Endothelial cell (in vitro differentiated cells): ENCODE results near the gene FGF4. TPM values are rescaled to one million over a fixed set of nuclear protein-coding genes. Genes with fewer than 3 reads are reported as not detected.

ENCODE experiments used
- DNase-seq: peaks from one replicate; pipeline ENCODE4 v3.0.0; 2021; ENCODE audit warnings: low spot score
- H3K27ac Mint-ChIP-seq: one replicate; pipeline ENCODE4 v1.8.0; 2021; ENCODE audit warnings: mixed read lengths, inconsistent platforms; ENCODE audit not compliant: unreplicated experiment
- H3K27me3 Mint-ChIP-seq: one replicate; pipeline ENCODE4 v1.8.0; 2021; ENCODE audit warnings: mild to moderate bottlenecking, moderate library complexity, mixed read lengths, inconsistent platforms; ENCODE audit not compliant: unreplicated experiment
- H3K36me3 Mint-ChIP-seq: one replicate; pipeline ENCODE4 v1.8.0; 2021; ENCODE audit warnings: mild to moderate bottlenecking, low read depth, mixed read lengths, inconsistent platforms; ENCODE audit not compliant: unreplicated experiment
- H3K4me1 Mint-ChIP-seq: one replicate; pipeline ENCODE4 v1.8.0; 2021; ENCODE audit warnings: mild to moderate bottlenecking, mixed read lengths, inconsistent platforms; ENCODE audit not compliant: unreplicated experiment
- H3K4me3 Mint-ChIP-seq: one replicate; pipeline ENCODE4 v1.8.0; 2021; ENCODE audit warnings: mild to moderate bottlenecking, mixed read lengths, inconsistent platforms; ENCODE audit not compliant: unreplicated experiment
- H3K9me3 Mint-ChIP-seq: one replicate; pipeline ENCODE4 v1.8.0; 2021; ENCODE audit warnings: mixed read lengths, inconsistent platforms; ENCODE audit not compliant: unreplicated experiment
- total RNA-seq: library from RNA; stranded (reverse); fragmentation: NEBNext Ultra II Directional; extraction: Animal tissue kit (Norgen Biotek cat#: 25700); gene quantifications from one replicate; pipeline ENCODE4 v1.2.1, GENCODE V29; 2021; ENCODE audit not compliant: unreplicated experiment
- TF ChIP-seq, protein P1 (sequence below): fragments of 200-600 bp; sonication (generic); IDR thresholded peaks from one replicate; pipeline ENCODE4 v1.5.0; 2021; ENCODE audit warnings: antibody characterized with exemption; ENCODE audit not compliant: unreplicated experiment

Gene FGF4
- total RNA-seq, 1 donor from 2014 or later = not detected

DNA sequence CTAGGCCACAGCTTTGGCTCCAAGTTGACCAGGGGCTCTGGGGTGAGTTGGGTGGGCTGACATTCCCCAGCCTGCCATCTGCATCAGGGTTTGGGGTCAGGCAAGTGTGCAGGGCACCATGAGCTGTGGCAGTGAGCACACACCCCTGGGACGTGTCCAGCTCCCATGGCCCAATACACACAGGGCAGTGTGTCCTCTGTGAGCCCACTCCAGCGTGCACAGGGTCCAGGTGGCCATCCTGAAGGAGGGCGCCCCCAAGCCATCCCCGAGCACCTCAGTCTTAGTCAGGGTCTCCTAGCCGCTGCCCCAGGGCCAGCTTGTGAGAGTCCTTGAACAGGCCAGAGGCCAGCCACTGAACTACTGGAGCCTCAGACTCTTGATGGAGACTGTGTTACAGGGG, 45.3 kb upstream of the FGF4 start:
- no peaks in the 10 kb centered on the region for H3K36me3 Mint-ChIP-seq
- H3K4me3 Mint-ChIP-seq = no peak overlapping the region
- TF ChIP-seq, protein P1, sequence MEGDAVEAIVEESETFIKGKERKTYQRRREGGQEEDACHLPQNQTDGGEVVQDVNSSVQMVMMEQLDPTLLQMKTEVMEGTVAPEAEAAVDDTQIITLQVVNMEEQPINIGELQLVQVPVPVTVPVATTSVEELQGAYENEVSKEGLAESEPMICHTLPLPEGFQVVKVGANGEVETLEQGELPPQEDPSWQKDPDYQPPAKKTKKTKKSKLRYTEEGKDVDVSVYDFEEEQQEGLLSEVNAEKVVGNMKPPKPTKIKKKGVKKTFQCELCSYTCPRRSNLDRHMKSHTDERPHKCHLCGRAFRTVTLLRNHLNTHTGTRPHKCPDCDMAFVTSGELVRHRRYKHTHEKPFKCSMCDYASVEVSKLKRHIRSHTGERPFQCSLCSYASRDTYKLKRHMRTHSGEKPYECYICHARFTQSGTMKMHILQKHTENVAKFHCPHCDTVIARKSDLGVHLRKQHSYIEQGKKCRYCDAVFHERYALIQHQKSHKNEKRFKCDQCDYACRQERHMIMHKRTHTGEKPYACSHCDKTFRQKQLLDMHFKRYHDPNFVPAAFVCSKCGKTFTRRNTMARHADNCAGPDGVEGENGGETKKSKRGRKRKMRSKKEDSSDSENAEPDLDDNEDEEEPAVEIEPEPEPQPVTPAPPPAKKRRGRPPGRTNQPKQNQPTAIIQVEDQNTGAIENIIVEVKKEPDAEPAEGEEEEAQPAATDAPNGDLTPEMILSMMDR = no peak
- no peaks in the 10 kb centered on the region for H3K9me3 Mint-ChIP-seq
- DNase-seq = no peak
- peaks cover 20% of the 10 kb centered on the region for H3K27me3 Mint-ChIP-seq
- no peaks in the 10 kb centered on the region for H3K4me1 Mint-ChIP-seq
- no peak overlapping the region for H3K27ac Mint-ChIP-seq

DNA sequence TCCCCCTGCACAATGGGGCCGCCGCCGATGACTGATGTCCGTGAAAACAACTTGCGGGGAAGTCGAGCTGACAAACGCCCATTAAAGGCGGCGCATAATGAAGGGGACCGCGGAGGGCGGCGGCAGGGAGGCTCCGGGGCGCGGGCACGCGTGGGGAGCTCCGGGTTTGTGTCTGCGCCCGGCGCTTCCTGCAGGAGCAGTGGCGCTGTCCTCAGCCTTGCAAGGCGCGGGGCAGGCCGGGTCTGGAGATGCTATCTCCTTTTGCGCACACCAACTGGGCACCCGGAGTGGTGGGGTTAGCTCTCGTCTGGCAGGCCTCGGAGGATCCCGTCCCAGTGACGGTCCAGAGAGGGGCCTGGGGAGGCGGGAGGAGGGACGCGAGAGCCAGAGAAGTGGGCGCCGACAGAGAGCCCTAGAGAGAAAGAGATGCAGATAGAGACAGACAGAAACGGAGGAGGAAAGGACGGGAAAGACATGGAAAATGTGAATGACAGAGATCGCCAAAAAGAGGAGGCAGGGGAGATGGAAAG, 44.5 kb upstream of the FGF4 start:
- no peak for DNase-seq
- H3K9me3 Mint-ChIP-seq = no peaks in the 10 kb centered on the region
- H3K36me3 Mint-ChIP-seq = no peaks in the 10 kb centered on the region
- TF ChIP-seq, protein P1 = no peak
- H3K27ac Mint-ChIP-seq = no peak overlapping the region
- no peak overlapping the region for H3K4me3 Mint-ChIP-seq
- H3K27me3 Mint-ChIP-seq = peaks cover 22% of the 10 kb centered on the region
- no peaks in the 10 kb centered on the region for H3K4me1 Mint-ChIP-seq

DNA sequence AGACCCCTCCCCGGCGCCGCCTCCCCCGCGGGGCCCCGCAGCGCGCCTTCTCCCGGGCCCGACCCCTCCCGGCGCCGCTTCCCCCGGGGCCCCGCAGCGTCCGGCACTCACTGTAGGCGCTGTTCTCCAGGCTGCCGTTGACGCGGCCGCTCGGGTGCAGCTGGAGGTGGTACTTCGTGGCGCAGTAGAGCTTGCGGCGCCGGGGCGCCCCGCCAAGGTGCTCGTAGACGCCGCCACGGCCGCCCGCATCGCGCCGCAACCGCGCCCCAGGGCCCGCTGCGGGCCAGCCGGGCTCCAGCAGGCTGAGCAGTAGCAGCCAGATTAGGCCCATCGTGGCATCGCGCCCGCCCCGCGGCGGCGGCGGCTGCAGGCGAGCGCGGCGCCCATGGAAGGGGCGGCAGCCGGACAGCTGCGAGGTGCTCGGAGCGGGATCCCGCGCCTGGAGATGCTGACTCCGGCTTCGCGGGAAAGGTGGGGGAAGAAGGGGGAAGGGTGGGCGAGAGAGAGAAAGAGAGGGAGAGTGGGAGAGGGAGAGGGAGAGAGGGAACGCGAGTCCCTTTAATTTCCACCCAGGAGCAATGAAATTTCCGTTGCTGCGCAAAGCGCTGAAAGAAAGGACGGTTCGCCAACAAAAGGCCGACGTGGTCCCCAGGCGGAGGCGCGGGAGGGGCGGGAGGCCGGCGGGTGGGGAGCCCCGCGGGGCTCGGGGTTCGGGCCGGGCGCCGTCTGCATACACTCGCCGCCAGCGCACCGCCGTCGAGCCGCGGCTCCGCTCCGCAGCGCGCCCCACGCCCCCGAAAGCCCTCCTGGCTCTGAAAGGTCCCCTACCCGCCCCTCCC, 43.7 kb upstream of the FGF4 start, which contains the start of gene FGF3:
Gene FGF3 (minus strand): TSS at position 814 of the 839 bp plus-strand sequence. CDS start 483 bp downstream, at position 331.
- peaks cover 20% of the 10 kb centered on the region for H3K27me3 Mint-ChIP-seq
- H3K27ac Mint-ChIP-seq = no peak within 1 kb of the TSS
- no peak within 1 kb of the TSS for H3K4me3 Mint-ChIP-seq
- peaks cover 3% of the 10 kb centered on the region for H3K36me3 Mint-ChIP-seq
- no peak for DNase-seq
- TF ChIP-seq, protein P1 = no peak
- H3K9me3 Mint-ChIP-seq = no peaks in the 10 kb centered on the region
- no peaks in the 10 kb centered on the region for H3K4me1 Mint-ChIP-seq

DNA sequence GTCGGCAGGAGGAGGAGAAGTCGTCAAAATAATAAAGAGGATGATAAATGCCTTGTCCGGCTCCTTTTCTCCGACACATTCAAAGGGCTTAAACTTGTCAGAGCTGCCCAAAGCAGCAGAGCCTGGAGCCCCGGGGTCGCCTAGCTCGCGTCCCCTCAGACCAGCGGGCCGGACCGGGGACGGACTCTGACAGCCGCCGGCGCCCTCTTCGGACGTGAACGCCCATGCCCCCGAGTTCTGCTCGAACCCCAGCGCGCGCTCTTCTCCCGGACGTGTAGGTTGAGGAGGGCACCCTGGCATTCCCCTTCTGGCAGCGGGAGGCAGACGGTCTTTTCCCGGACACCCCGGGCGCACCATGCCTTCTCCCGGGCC, 43.1 kb upstream of the FGF4 start:
- Mint-ChIP-seq H3K9me3 (no peaks in the 10 kb centered on the region), H3K27ac (no peak overlapping the region), H3K27me3 (peaks cover 22% of the 10 kb centered on the region), H3K36me3 (peaks cover 5% of the 10 kb centered on the region), H3K4me3 (no peak overlapping the region), H3K4me1 (no peaks in the 10 kb centered on the region)
- TF ChIP-seq, protein P1 = no peak
- DNase-seq = no peak
